ENCODE data around the gene LRRC32.

- no peak for TF ChIP-seq CTCF (conservative IDR thresholded peaks at IDR 0.05; ENCODE audit: low read depth, low read length)
- no peak for TF ChIP-seq FOS (IDR thresholded peaks at IDR 0.05; ENCODE audit: low read depth, low read length)
- TF ChIP-seq CEBPB (IDR thresholded peaks at IDR 0.05; ENCODE audit: low read depth, low read length): no peak
- no peak for TF ChIP-seq POLR2A (IDR thresholded peaks at IDR 0.05; ENCODE audit: low read depth, low read length)
- TF ChIP-seq BHLHE40 (IDR thresholded peaks at IDR 0.05; ENCODE audit: low read depth, low read length): no peak
- TF ChIP-seq MXI1 (IDR thresholded peaks at IDR 0.05; ENCODE audit: borderline replicate concordance, low read depth, low read length): no peak
- no peak for TF ChIP-seq USF2 (IDR thresholded peaks at IDR 0.05; ENCODE audit: low read depth, low read length)
These were observed 47.2 kb downstream of the LRRC32 start for GRCh38 chr11:76623171-76623883.

All from IMR-90 (cell line).